ENCODE results near the gene PSMA7. TPM values are rescaled to one million over a fixed set of nuclear protein-coding genes. Genes with fewer than 3 reads are reported as not detected.
A peak's percentile ranks its signal among the peaks of the same experiment; 100 is the strongest.
"Not testable (repeated sequence)": the region's sequence is repeated elsewhere in the genome, so short reads cannot be mapped to it uniquely, and the experiment has no call there.

PSMA7 gene
- total RNA-seq, 1 donor: 295 TPM

DNA sequence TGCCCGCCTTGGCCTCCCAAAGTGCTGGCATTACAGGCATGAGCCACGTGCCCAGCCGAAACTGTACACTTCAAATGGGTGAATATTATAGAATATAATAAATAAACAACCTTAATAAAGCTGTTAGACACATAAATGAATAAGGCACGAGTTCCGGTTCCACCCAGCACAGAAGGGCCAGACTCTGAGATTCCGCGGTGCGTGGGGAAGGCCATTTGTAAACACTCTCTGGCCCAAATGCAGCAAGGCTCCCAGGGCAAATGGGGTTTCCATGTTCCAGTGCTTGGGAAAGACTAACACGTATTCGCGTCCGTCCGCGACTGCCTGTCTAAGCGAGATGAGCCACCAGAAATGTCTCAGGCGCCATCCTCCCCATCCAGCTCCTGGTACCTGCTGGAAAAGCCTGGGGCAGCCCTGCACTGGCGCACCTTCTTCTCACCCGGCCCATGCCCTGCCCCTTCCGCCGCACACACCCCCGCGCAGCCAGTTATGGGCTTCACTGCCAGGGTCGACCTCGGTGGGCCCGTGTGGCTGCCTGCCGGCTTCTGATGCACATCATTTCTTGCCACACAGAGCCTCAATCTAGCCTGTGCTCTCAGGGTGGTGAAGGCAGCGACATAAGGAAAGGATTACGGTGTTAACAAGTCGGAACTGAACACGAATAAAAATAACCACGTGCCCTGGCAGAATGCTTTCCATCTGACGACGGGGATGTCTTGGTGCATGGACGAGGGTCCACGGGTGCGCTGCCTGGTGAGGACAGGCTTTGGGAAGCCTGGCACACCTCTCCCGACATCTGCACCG is 26.4 kb downstream of the PSMA7 start:
- TF ChIP-seq, protein P1, sequence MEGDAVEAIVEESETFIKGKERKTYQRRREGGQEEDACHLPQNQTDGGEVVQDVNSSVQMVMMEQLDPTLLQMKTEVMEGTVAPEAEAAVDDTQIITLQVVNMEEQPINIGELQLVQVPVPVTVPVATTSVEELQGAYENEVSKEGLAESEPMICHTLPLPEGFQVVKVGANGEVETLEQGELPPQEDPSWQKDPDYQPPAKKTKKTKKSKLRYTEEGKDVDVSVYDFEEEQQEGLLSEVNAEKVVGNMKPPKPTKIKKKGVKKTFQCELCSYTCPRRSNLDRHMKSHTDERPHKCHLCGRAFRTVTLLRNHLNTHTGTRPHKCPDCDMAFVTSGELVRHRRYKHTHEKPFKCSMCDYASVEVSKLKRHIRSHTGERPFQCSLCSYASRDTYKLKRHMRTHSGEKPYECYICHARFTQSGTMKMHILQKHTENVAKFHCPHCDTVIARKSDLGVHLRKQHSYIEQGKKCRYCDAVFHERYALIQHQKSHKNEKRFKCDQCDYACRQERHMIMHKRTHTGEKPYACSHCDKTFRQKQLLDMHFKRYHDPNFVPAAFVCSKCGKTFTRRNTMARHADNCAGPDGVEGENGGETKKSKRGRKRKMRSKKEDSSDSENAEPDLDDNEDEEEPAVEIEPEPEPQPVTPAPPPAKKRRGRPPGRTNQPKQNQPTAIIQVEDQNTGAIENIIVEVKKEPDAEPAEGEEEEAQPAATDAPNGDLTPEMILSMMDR (IDR thresholded peaks at IDR 0.05; ENCODE audit: insufficient read depth, low read depth, low read length): no peak
- no peak for DNase-seq (ENCODE audit: low read depth)

DNA sequence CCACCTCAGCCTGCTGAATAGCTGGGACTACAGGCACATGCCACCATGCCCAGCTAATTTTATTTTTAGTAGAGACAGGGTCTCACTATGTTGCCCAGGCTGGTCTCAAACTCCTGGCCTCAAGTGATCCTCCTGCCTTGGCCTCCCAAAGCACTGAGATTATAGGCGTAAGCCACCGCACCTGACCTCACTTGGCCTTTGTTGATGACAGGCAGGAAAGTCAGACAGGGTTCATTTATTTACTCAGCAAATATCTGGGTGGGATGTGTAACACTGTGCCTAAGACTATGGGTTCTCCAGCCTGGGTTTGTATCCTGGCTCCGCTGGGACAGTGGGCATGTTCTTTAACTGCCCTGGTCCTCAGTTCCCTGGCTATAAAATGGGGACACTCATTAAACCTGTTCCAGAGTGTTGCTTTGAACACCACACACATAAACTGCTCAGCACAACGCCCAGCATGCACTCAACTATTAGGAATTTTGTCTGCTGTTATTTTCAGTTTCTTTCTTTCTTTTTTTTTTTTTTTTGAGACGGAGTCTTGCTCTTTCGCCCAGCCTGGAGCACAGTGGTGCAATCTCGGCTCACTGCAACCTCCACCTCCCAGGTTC is 27.3 kb downstream of the PSMA7 start:
- not testable (repeated sequence) for DNase-seq (ENCODE audit: low read depth); H3K4me3 ChIP-seq (ENCODE audit: low read depth, low read length)

More for the DNA sequence above, 26.4 kb downstream of the PSMA7 start:
- H3K4me3 ChIP-seq (ENCODE audit: low read depth, low read length): no peak overlapping the region

DNA sequence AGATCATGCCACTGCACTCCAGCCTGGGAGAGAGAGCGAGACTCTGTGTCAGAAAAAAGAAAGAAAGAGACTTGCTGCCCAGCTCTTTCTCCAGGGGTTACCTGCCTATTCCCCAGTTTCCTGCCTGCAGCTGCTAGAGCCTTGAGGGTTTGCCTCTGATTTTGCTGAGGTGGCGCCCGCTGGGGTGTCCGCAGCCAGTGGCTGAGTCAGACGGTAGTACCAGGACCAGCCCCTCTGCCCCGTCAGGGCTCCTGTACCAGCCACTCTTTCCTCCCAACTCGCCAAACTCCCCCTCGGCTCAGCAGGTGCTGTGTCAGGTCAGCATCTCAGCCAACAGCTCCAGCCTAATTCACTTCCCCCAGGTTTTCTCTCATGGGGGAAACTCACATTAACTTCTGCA is 28.3 kb downstream of the PSMA7 start:
- TF ChIP-seq, protein P1 (IDR thresholded peaks at IDR 0.05; ENCODE audit: insufficient read depth, low read depth, low read length): no peak

DNA sequence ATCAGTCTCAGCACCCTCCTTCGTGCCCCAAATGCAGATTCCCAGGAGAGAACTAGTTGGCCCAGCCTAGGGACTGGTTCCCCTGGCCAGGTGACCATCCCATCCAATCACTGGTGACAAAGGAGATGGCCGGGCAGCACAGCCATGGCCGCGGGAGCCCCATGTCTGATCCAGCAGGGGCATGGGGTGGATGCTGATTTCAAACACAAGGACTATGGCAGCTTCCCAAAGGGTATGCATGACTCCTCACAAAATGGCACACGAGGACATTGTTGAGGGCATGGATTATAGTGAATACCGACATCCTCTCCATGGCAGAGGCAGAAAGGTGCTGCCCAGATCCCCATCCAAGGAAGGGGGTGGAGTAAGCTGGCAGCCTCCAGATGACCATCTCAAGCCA is 30.8 kb downstream of the PSMA7 start:
- DNase-seq (ENCODE audit: low read depth): no peak
- TF ChIP-seq, protein P1 (IDR thresholded peaks at IDR 0.05; ENCODE audit: insufficient read depth, low read depth, low read length): no peak
- no peak overlapping the region for H3K4me3 ChIP-seq (ENCODE audit: low read depth, low read length)

More for the DNA sequence above, 28.3 kb downstream of the PSMA7 start:
- no peak overlapping the region for H3K4me3 ChIP-seq (ENCODE audit: low read depth, low read length)
- DNase-seq (ENCODE audit: low read depth): no peak

DNA sequence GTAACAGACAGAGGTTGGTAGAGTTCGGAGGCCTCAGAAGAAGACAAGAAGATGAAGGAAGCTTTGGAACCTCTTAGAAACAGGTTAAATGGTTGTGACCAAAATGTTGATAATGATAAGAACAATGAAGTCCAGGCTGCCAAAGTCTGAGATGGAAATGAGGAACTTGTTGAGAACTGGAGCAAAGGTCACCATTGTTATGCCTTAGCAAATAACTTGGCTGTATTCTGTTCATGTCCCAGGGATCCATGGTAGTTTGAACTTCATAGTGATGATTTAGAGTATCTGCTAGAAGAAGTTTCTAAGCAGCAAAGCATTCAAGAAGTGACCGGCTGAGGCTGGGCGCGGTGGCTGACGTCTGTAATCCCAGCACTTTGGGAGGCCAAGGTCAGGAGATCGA is 32.0 kb downstream of the PSMA7 start:
- no peak overlapping the region for H3K4me3 ChIP-seq (ENCODE audit: low read depth, low read length)
- DNase-seq (ENCODE audit: low read depth): no peak
- TF ChIP-seq, protein P1 (IDR thresholded peaks at IDR 0.05; ENCODE audit: insufficient read depth, low read depth, low read length): no peak

DNA sequence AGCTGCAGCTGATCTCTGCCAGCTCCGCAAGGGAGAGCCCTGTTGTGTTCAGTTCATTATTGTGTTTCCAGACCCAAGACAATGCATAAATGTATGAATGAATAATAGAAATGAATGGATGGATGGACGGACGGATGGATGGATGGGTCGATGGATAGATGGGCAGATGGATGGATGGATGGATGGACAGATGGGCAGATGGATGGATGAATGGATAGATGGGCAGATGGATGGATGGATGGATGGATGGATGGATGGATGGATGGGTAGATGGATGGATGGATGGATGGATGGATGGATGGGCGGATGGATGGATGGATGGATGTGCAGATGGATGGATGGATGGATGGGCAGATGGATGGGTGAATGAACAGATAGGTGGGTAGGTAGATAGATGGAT is 37.6 kb downstream of the PSMA7 start:
- no peak for DNase-seq (ENCODE audit: low read depth)
- TF ChIP-seq, protein P1 (IDR thresholded peaks at IDR 0.05; ENCODE audit: insufficient read depth, low read depth, low read length): no peak
- no peak overlapping the region for H3K4me3 ChIP-seq (ENCODE audit: low read depth, low read length)

DNA sequence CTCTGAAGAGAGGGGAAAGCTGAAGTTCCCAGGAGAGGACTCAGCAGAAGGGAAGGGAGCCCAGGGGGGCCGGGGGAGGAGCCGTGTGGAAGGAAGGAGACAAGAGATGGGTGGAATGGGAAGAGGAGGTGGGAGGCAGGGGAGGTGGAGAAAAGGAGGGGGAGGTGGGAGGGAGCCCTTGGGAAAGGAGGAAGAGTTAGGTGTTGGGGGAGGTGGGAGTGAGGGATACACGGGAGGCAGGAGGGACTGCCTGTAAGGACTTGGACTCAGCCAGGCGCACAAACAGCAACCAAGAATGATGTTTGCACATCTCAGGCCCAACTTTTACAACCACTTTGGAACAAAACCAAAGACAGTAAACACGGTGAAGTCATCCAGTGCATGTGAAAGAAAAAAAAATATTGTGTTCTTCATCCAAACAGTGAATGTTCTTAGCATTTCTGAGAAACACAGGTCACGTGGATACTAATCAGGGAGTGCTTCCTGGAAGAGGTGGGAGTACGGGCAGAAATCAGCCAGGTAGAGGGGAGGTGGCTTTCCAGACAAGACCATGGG is 38.3 kb downstream of the PSMA7 start:
- TF ChIP-seq, protein P1 (IDR thresholded peaks at IDR 0.05; ENCODE audit: insufficient read depth, low read depth, low read length): no peak
- DNase-seq (ENCODE audit: low read depth): peak; percentile 76
- H3K4me3 ChIP-seq (ENCODE audit: low read depth, low read length): no peak overlapping the region
